ES-I3 (cell line): ENCODE results near the gene ERO1B.
A peak's percentile ranks its signal among the peaks of the same experiment; 100 is the strongest.
"Not testable (repeated sequence)": the region's sequence is repeated elsewhere in the genome, so short reads cannot be mapped to it uniquely, and the experiment has no call there.

Experiments
- H3K36me3 ChIP-seq: 2 replicates; pipeline ENCODE4 v1.6.1; 2013; ENCODE audit warnings: mild to moderate bottlenecking, low read length, control low read depth, moderate library complexity; ENCODE audit not compliant: insufficient read depth
- H3K4me1 ChIP-seq: 2 replicates; pipeline ENCODE4 v1.6.1; 2013; ENCODE audit warnings: mild to moderate bottlenecking, control low read depth, low read length; ENCODE audit not compliant: insufficient read depth
- H3K9ac ChIP-seq: 2 replicates; pipeline ENCODE4 v1.6.1; 2013; ENCODE audit warnings: low read depth, mild to moderate bottlenecking, low read length, moderate library complexity
- H3K9me3 ChIP-seq: 2 replicates; pipeline ENCODE4 v1.6.1; 2013; ENCODE audit warnings: mild to moderate bottlenecking, low read length, moderate library complexity; ENCODE audit not compliant: control insufficient read depth, insufficient read depth

The ERO1B gene

GRCh38 chr1:236281654-236282424 lies at the start of gene ERO1B:
Gene ERO1B (minus strand): TSS chr1:236281958. CDS start chr1:236281783, 175 bp downstream.
- H3K4me1 ChIP-seq = no peaks in the 10 kb centered on the region; the same call in 1 of the 2 replicates

GRCh38 chr1:236331412-236331811 lies 49.7 kb upstream of the ERO1B start:
- H3K9ac ChIP-seq, H3K4me1 ChIP-seq, H3K9me3 ChIP-seq: not testable (repeated sequence)

More at GRCh38 chr1:236281654-236282424, at the start of gene ERO1B:
- Histone ChIP-seq H3K36me3 (no peaks in the 10 kb centered on the region), H3K9me3 (no peaks in the 10 kb centered on the region), H3K9ac (peak within 1 kb of the TSS; percentile 87)

GRCh38 chr1:236326432-236326831 lies 44.7 kb upstream of the ERO1B start:
- Histone ChIP-seq H3K36me3 (no peaks in the 10 kb centered on the region), H3K4me1 (no peaks in the 10 kb centered on the region), H3K9ac (no peak overlapping the region), H3K9me3 (no peaks in the 10 kb centered on the region; the same call in 1 of the 2 replicates)

More at GRCh38 chr1:236331412-236331811, 49.7 kb upstream of the ERO1B start:
- not testable (repeated sequence) for H3K36me3 ChIP-seq

- H3K36me3 ChIP-seq = no peaks in the 10 kb centered on the region
- H3K4me1 ChIP-seq = no peaks in the 10 kb centered on the region
- H3K9me3 ChIP-seq = no peaks in the 10 kb centered on the region; the same call in 1 of the 2 replicates
- H3K9ac ChIP-seq = no peak overlapping the region
Observed at GRCh38 chr1:236325567-236325966, 43.8 kb upstream of the ERO1B start.

- Histone ChIP-seq H3K4me1 (no peaks in the 10 kb centered on the region), H3K36me3 (no peaks in the 10 kb centered on the region), H3K9ac (no peak overlapping the region), H3K9me3 (no peaks in the 10 kb centered on the region; the same call in 1 of the 2 replicates)
Observed at GRCh38 chr1:236323819-236324411, 42.2 kb upstream of the ERO1B start.

GRCh38 chr1:236322566-236323409 lies 41.0 kb upstream of the ERO1B start:
- no peaks in the 10 kb centered on the region for H3K36me3 ChIP-seq
- H3K9me3 ChIP-seq = no peaks in the 10 kb centered on the region; the same call in 1 of the 2 replicates
- no peaks in the 10 kb centered on the region for H3K4me1 ChIP-seq
- no peak overlapping the region for H3K9ac ChIP-seq

GRCh38 chr1:236321101-236321500 lies 39.3 kb upstream of the ERO1B start:
- no peaks in the 10 kb centered on the region for H3K4me1 ChIP-seq
- H3K9me3 ChIP-seq = no peaks in the 10 kb centered on the region; the same call in 1 of the 2 replicates
- no peaks in the 10 kb centered on the region for H3K36me3 ChIP-seq
- H3K9ac ChIP-seq = no peak overlapping the region

- no peaks in the 10 kb centered on the region; the same call in 1 of the 2 replicates for H3K9me3 ChIP-seq
- no peaks in the 10 kb centered on the region for H3K4me1 ChIP-seq
- H3K9ac ChIP-seq = no peak overlapping the region
- H3K36me3 ChIP-seq = no peaks in the 10 kb centered on the region
Observed at GRCh38 chr1:236320671-236321070, 38.9 kb upstream of the ERO1B start.

- Histone ChIP-seq H3K36me3 (no peaks in the 10 kb centered on the region), H3K9ac (no peak overlapping the region), H3K4me1 (no peaks in the 10 kb centered on the region), H3K9me3 (no peaks in the 10 kb centered on the region; the same call in 1 of the 2 replicates)
Observed at GRCh38 chr1:236320214-236320613, 38.5 kb upstream of the ERO1B start.

GRCh38 chr1:236316437-236316836 lies 34.7 kb upstream of the ERO1B start:
- Histone ChIP-seq H3K9ac (no peak overlapping the region), H3K9me3 (no peaks in the 10 kb centered on the region), H3K36me3 (no peaks in the 10 kb centered on the region), H3K4me1 (peaks cover 5% of the 10 kb centered on the region; the same call in 1 of the 2 replicates)

GRCh38 chr1:236315518-236315917 lies 33.8 kb upstream of the ERO1B start:
- Histone ChIP-seq H3K9ac (no peak overlapping the region), H3K4me1 (peaks cover 5% of the 10 kb centered on the region; the same call in 1 of the 2 replicates), H3K9me3 (no peaks in the 10 kb centered on the region), H3K36me3 (no peaks in the 10 kb centered on the region)

GRCh38 chr1:236315092-236315491 lies 33.3 kb upstream of the ERO1B start:
- Histone ChIP-seq H3K9ac (no peak overlapping the region), H3K36me3 (no peaks in the 10 kb centered on the region), H3K9me3 (no peaks in the 10 kb centered on the region), H3K4me1 (peaks cover 5% of the 10 kb centered on the region; the same call in 1 of the 2 replicates)

GRCh38 chr1:236314050-236314449 lies 32.3 kb upstream of the ERO1B start:
- not testable (repeated sequence) for H3K36me3 ChIP-seq, H3K4me1 ChIP-seq, H3K9ac ChIP-seq, H3K9me3 ChIP-seq

- Histone ChIP-seq H3K4me1 (peaks cover 5% of the 10 kb centered on the region; the same call in 1 of the 2 replicates), H3K9me3 (no peaks in the 10 kb centered on the region), H3K36me3 (no peaks in the 10 kb centered on the region), H3K9ac (no peak overlapping the region)
Observed at GRCh38 chr1:236313427-236313826, 31.7 kb upstream of the ERO1B start.
